MM.1S (cell line): Measurements from ENCODE around the gene SYT15B.
"Not testable (repeated sequence)": the region's sequence is repeated elsewhere in the genome, so short reads cannot be mapped to it uniquely, and the experiment has no call there.

Experiments used
- DNase-seq: peaks from one replicate; pipeline ENCODE4 v3.0.0-alpha.2; 2015
- H2AFZ ChIP-seq: fragments of 300-600 bp; sonication (generic); 2 replicates; pipeline ENCODE4 v1.6.0; 2016; ENCODE audit warnings: antibody characterized with exemption, low read length
- H3F3A ChIP-seq: fragments of 300-600 bp; sonication (generic); 2 replicates; pipeline ENCODE4 v1.6.1; 2016; ENCODE audit warnings: mild to moderate bottlenecking, antibody characterized with exemption, low read length, moderate library complexity, mixed read lengths; ENCODE audit not compliant: insufficient read depth
- H3K27ac ChIP-seq: fragments of 300-600 bp; sonication (generic); 2 replicates; pipeline ENCODE4 v1.5.1; 2016; ENCODE audit warnings: mild to moderate bottlenecking, low read length
- H3K27me3 ChIP-seq: fragments of 300-600 bp; sonication (generic); replicated peaks from 2 replicates; pipeline ENCODE4 v1.6.0; 2016; ENCODE audit warnings: low read length; ENCODE audit not compliant: insufficient read depth
- H3K36me3 ChIP-seq: fragments of 300-600 bp; sonication (generic); replicated peaks from 2 replicates; pipeline ENCODE4 v1.6.1; 2016; ENCODE audit warnings: mild to moderate bottlenecking, low read length, mixed read lengths; ENCODE audit not compliant: insufficient read depth
- H3K4me1 ChIP-seq: fragments of 300-600 bp; sonication (generic); 2 replicates; pipeline ENCODE4 v1.6.1; 2016; ENCODE audit warnings: low read length, mixed read lengths
- H3K4me2 ChIP-seq: fragments of 300-600 bp; sonication (generic); 2 replicates; pipeline ENCODE4 v1.6.0; 2016; ENCODE audit warnings: low read depth, low read length
- H3K4me3 ChIP-seq: fragments of 300-600 bp; sonication (generic); 2 replicates; pipeline ENCODE4 v1.5.1; 2016; ENCODE audit warnings: low read length, mixed read lengths
- H3K79me2 ChIP-seq: fragments of 300-600 bp; sonication (generic); 2 replicates; pipeline ENCODE4 v1.6.1; 2016; ENCODE audit warnings: mixed run types, low read length, mixed read lengths
- H3K9ac ChIP-seq: fragments of 300-600 bp; sonication (generic); 2 replicates; pipeline ENCODE4 v1.6.1; 2016; ENCODE audit warnings: low read length, mixed read lengths
- H3K9me2 ChIP-seq: fragments of 300-600 bp; sonication (generic); replicated peaks from 2 replicates; pipeline ENCODE4 v1.6.1; 2016; ENCODE audit warnings: mild to moderate bottlenecking, low read length, mixed read lengths; ENCODE audit not compliant: insufficient read depth
- H3K9me3 ChIP-seq: fragments of 300-600 bp; sonication (generic); replicated peaks from 2 replicates; pipeline ENCODE4 v1.6.1; 2016; ENCODE audit warnings: mild to moderate bottlenecking, low read length, mixed read lengths; ENCODE audit not compliant: insufficient read depth
- H4K20me1 ChIP-seq: fragments of 300-600 bp; sonication (generic); 2 replicates; pipeline ENCODE4 v1.6.1; 2016; ENCODE audit warnings: mild to moderate bottlenecking, low read length, moderate library complexity, mixed read lengths; ENCODE audit not compliant: insufficient read depth

SYT15B gene

DNA sequence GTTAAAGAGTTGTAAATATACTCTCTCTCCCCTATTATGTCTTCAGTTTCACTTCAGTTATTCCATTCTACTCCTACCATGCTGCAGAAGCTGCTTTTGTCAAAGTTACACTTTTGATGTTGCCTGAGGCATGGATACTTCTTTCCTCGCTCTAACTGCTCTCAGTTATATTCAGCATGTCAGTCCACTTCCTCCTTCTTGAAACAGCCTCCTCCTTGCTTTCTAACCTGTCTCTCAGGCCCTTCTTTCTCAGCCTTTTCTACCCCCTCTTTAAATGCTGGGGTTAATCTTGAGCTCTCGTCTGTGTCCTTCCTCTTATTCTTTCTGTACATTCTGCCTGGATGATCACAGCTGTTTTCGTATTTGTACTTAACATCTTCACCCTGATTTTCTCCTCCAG, 40.0 kb downstream of the SYT15B start:
- H3K4me1 ChIP-seq, H3K9me3 ChIP-seq, H3K36me3 ChIP-seq, H3K4me2 ChIP-seq, H3K79me2 ChIP-seq, H3K9ac ChIP-seq, H3K27me3 ChIP-seq, H3K9me2 ChIP-seq, H3K27ac ChIP-seq, H3K4me3 ChIP-seq, H2AFZ ChIP-seq, H3F3A ChIP-seq, DNase-seq, H4K20me1 ChIP-seq: not testable (repeated sequence)

DNA sequence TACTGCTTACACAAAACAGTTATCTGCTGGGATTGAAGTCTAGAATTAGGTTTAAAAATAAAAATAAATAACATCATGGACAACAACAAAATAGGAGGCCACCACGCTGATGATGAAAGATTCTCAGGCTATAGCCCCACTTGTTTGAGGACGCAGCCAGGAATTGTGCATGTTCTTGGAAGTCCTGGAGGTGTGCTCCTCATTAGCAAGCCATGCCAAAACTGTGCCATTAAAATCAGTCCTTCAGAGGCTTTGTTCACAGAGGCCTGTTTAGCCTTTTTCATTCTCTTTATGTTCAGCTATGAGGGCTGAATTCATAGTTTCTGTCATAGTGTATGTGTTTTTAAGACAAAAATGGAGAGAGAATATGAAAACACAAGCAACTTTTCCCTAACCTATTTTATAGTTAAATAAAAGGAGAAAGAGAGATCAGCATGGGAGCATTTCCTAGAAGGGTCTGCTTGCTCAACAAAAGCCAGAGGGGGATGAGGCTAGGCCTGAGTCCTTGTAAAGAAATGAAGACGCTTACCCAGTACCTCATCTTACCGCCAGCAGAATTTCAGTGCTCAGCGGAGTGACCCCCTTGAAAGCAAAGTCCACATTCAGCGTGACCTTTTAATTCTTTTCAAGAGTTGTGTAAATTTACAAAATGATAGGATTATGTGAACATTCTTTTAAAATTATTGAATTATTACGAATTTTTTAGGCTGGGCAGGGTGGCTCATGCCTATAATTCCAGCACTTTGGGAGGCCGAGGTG, 46.2 kb downstream of the SYT15B start:
- H3K4me2 ChIP-seq, H2AFZ ChIP-seq, H3K27ac ChIP-seq, H3K4me1 ChIP-seq, H3K36me3 ChIP-seq, H3K9me2 ChIP-seq, H3K9ac ChIP-seq, DNase-seq, H4K20me1 ChIP-seq, H3K27me3 ChIP-seq, H3K4me3 ChIP-seq, H3K79me2 ChIP-seq, H3F3A ChIP-seq, H3K9me3 ChIP-seq: not testable (repeated sequence)
